Measurements from ENCODE around the gene UBE2E1.

The UBE2E1 gene

GRCh38 chr3:23816721-23817120 is 11.0 kb downstream of the UBE2E1 start:
- in situ Hi-C loops (cut with MboI; ENCODE audit: low pct_unique_long_range_greater_than_20kb, low sequenced_read_pairs, unreplicated experiment), result no loop called here
- TF ChIP-seq, protein P1, sequence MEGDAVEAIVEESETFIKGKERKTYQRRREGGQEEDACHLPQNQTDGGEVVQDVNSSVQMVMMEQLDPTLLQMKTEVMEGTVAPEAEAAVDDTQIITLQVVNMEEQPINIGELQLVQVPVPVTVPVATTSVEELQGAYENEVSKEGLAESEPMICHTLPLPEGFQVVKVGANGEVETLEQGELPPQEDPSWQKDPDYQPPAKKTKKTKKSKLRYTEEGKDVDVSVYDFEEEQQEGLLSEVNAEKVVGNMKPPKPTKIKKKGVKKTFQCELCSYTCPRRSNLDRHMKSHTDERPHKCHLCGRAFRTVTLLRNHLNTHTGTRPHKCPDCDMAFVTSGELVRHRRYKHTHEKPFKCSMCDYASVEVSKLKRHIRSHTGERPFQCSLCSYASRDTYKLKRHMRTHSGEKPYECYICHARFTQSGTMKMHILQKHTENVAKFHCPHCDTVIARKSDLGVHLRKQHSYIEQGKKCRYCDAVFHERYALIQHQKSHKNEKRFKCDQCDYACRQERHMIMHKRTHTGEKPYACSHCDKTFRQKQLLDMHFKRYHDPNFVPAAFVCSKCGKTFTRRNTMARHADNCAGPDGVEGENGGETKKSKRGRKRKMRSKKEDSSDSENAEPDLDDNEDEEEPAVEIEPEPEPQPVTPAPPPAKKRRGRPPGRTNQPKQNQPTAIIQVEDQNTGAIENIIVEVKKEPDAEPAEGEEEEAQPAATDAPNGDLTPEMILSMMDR (IDR thresholded peaks at IDR 0.05; ENCODE audit: extremely low read depth, insufficient read depth, missing control alignments), result no peak
- DNase-seq (ENCODE audit: low spot score), result no peak

DNA sequence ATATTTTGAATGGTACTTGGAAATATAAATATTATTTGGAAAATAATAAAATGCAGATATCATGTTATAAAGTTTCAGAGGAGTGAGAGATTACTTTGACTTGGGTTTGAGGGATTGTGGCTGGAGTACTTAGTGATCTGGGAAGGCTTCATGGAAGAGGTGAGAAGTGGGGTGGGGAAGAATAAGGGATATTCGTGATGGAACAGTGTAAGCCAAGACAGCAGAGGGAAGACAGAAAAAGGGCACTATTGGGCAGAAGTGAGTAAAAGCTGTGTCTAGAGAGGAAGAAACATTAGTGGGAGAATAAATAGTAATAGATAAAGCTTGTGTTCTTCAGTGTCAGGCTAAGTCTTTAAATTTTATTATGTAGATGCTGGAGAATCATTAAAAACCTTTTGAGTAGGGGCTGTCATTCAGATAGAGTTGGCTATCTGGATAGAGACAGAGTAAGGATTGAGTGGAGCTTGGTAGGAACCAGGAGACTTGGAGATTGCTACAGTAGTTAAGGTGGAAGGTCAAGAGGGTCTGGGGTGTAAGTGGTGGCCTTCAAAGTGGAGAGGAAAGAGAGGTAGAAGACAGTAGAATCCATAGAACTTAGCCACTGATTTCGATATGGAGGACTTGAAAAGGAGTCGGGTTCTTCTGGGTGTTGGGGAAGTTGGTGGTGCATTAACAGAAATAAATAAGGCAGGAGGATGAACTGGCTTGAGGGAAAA is 11.9 kb downstream of the UBE2E1 start:
- TF ChIP-seq, protein P1 (IDR thresholded peaks at IDR 0.05; ENCODE audit: extremely low read depth, insufficient read depth, missing control alignments), result no peak
- in situ Hi-C loops (cut with MboI; ENCODE audit: low pct_unique_long_range_greater_than_20kb, low sequenced_read_pairs, unreplicated experiment), result no loop called here
- DNase-seq (ENCODE audit: low spot score), result no peak

DNA sequence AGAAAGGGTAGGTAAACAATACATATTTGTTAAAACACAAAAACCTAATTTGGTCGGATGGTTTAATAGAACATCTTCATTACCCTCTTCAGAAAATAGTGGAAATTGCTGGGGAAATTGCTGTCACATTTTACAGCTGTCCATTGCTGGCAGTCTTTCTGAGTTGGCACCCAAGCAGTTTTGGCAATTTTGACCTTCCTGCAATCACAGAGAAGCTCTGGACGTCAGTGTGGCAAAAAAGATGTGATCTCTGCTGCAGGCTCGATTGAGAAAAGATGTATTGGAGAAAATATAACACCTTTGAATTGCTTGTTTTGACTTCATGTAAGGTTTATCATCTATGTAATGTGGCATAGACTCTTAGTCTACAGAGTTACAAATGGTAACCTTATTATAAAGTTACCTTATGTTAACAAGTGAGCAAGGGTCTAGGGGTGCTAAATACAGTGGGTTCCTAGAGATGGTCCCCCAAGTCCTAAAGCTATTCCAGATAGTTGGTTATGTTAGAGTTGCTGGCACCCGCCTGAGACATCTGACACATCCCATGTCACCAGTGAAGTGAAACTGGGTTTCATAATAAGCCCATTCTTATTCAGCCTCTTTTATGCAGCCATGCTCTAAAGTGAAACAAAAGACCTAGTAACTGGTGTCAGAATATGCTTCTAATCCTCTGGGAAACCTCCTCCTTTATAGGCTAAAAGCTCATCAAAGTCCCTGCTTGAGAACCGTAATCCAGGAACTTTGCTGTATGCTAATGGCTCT is 14.0 kb downstream of the UBE2E1 start:
- TF ChIP-seq, protein P1 (IDR thresholded peaks at IDR 0.05; ENCODE audit: extremely low read depth, insufficient read depth, missing control alignments), result no peak
- DNase-seq (ENCODE audit: low spot score), result no peak
- in situ Hi-C loops (cut with MboI; ENCODE audit: low pct_unique_long_range_greater_than_20kb, low sequenced_read_pairs, unreplicated experiment), result no loop called here

DNA sequence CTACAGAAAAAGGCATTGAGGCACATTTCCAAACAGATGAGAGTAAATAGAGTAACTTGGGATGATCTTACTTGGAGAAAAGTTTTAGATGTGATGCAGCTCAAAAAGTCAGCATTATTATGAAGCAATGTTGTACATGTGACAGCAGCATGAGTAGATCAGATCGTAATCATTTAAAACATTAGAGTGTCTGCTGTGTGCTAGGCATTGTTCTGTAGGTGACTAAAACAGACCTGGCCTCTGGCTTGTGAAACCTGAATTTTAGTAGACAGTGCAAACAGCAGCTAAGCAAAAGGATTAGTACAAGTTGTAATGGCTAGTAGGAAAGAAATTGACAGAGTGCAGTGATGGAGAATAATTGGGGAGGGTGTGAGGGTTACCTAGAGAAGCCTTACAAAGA is 15.1 kb downstream of the UBE2E1 start:
- in situ Hi-C loops (cut with MboI; ENCODE audit: low pct_unique_long_range_greater_than_20kb, low sequenced_read_pairs, unreplicated experiment), result no loop called here
- TF ChIP-seq, protein P1 (IDR thresholded peaks at IDR 0.05; ENCODE audit: extremely low read depth, insufficient read depth, missing control alignments), result no peak
- no peak for DNase-seq (ENCODE audit: low spot score)

DNA sequence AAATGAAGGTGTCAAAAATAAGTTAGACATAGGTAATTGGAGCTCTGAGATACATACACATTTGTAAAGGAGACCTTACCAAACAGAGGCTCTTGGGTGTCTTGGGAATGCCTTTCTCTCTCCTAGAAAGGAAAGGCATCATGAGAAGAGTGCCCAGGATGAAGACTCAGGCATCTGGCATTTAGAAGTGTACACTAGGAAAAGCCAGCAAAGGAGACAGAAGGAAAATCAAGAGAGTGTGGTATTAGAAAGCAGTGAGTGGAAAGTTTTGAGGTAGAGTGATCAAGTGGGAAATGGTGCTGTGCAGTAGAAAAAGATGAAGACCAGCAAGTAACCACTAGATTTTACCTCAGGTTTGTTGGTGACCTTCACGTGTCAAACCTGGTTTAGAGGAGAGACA is 16.1 kb downstream of the UBE2E1 start:
- DNase-seq (ENCODE audit: low spot score), result no peak
- TF ChIP-seq, protein P1 (IDR thresholded peaks at IDR 0.05; ENCODE audit: extremely low read depth, insufficient read depth, missing control alignments), result no peak
- in situ Hi-C loops (cut with MboI; ENCODE audit: low pct_unique_long_range_greater_than_20kb, low sequenced_read_pairs, unreplicated experiment), result no loop called here

- in situ Hi-C loops (cut with MboI; ENCODE audit: low pct_unique_long_range_greater_than_20kb, low sequenced_read_pairs, unreplicated experiment), result no loop called here
- no peak for DNase-seq (ENCODE audit: low spot score)
- TF ChIP-seq, protein P1 (IDR thresholded peaks at IDR 0.05; ENCODE audit: extremely low read depth, insufficient read depth, missing control alignments), result no peak
Measured at GRCh38 chr3:23822559-23822958, 16.8 kb downstream of the UBE2E1 start.

Data from GM13977 (cell line).